ENCODE data around the gene ASB5. TPM values are rescaled to one million over a fixed set of nuclear protein-coding genes. Genes with fewer than 3 reads are reported as not detected.

The ASB5 gene
- total RNA-seq, 1 donor from 2014 or later: not detected

DNA sequence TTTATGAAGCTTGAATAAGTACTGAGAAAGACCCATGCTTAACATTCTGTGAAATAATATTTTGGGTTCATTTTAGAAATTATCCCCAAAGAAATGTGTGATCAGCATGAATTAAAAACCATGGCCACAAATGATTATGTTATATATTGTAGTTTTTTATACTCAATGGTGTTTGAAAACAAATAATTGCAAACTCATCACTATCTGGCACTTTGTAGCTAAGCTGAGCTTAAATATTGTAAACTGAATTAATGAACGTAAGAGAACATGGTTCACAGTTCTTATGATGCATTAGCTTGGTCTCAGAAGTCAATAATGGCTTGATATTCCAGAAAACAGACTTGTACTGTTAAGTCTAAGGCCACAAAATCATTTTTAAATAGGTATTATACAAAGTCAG, 24.6 kb upstream of the ASB5 start:
- no peak for DNase-seq (ENCODE audit: low read depth)
- TF ChIP-seq, protein P1, sequence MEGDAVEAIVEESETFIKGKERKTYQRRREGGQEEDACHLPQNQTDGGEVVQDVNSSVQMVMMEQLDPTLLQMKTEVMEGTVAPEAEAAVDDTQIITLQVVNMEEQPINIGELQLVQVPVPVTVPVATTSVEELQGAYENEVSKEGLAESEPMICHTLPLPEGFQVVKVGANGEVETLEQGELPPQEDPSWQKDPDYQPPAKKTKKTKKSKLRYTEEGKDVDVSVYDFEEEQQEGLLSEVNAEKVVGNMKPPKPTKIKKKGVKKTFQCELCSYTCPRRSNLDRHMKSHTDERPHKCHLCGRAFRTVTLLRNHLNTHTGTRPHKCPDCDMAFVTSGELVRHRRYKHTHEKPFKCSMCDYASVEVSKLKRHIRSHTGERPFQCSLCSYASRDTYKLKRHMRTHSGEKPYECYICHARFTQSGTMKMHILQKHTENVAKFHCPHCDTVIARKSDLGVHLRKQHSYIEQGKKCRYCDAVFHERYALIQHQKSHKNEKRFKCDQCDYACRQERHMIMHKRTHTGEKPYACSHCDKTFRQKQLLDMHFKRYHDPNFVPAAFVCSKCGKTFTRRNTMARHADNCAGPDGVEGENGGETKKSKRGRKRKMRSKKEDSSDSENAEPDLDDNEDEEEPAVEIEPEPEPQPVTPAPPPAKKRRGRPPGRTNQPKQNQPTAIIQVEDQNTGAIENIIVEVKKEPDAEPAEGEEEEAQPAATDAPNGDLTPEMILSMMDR (conservative IDR thresholded peaks at IDR 0.05; ENCODE audit: low read depth, low read length): no peak
- H3K4me3 ChIP-seq (ENCODE audit: low read depth, low read length): no peak overlapping the region

DNA sequence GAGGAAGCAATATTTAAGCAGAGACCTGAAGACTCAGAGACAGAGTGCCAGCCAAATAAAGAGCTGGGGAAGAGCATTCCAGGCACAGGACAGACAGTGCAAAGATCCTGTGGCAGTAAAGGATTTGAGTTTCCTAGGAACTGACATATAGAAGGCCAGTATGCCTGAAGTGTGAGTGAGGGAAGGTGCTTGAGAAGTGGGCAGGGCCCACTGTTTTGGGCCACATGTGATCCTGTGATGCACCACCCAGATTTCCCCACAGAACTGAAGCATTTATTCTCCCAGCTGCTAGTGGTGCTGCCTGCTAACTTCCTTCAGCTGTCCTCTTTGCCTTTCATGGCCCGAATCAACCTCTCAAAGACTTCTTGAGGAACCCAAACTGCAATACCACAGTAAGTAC, 23.9 kb upstream of the ASB5 start:
- TF ChIP-seq, protein P1 (conservative IDR thresholded peaks at IDR 0.05; ENCODE audit: low read depth, low read length): no peak
- DNase-seq (ENCODE audit: low read depth): no peak
- no peak overlapping the region for H3K4me3 ChIP-seq (ENCODE audit: low read depth, low read length)

DNA sequence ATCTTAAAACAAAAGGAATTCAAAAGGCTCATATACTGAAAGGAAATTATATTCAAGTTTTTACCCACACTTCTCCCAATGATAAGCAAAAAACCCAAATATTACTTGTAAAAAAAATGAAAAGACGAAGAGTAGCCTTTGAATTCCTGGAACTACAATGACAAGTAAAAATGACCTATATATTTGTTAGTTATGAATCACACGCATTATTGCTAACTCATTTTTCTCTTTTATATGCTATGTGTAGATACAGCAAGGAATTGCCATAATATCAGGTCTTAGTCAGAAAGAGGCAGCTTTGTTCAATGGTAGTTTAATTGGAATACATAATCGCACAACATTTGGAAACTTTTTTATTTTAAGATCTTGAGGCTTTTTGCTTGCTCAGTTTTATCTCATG, 22.7 kb upstream of the ASB5 start:
- TF ChIP-seq, protein P1 (conservative IDR thresholded peaks at IDR 0.05; ENCODE audit: low read depth, low read length): no peak

DNA sequence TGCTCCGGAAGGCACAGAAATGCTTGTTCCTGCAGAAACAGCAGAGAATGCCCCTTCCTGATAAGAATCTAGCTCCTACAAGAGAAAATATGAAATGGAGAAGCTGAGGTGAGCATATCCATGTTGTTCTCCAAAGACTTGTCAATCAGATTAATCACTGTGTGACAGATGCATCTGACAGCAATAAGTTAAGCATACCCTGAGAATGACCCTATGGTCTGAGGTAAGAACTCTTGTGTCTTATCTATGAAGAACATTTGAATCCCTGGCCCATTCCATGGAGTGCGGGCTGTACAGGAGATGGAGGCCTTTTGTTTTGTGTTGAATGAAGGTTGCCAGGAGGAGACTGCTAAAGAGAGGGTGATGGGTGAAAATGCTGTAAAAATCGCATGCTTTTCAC, 21.5 kb upstream of the ASB5 start:
- H3K4me3 ChIP-seq (ENCODE audit: low read depth, low read length): no peak overlapping the region
- no peak for DNase-seq (ENCODE audit: low read depth)
- TF ChIP-seq, protein P1 (conservative IDR thresholded peaks at IDR 0.05; ENCODE audit: low read depth, low read length): no peak

More for the DNA sequence above, 22.7 kb upstream of the ASB5 start:
- DNase-seq (ENCODE audit: low read depth): no peak
- no peak overlapping the region for H3K4me3 ChIP-seq (ENCODE audit: low read depth, low read length)

DNA sequence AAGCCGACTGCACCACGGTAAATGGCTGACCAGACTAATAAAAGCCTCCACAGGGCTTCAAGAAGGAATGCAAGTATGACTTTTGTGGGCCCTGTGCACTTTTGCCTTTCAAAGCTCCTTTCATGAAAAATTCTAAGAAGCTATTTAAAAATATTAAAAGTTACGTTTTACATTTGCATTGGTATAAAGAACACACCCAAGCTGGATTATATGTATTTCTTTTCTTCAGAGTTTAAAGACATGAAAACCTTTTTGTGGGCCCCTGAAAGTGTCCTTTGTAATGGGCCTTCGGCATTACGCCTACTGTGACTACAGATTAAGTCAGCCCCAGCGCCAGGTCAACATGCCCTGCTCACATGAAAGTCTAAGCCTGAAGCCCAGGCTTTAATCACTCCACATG, 20.5 kb upstream of the ASB5 start:
- TF ChIP-seq, protein P1 (conservative IDR thresholded peaks at IDR 0.05; ENCODE audit: low read depth, low read length): no peak
- no peak overlapping the region for H3K4me3 ChIP-seq (ENCODE audit: low read depth, low read length)

DNA sequence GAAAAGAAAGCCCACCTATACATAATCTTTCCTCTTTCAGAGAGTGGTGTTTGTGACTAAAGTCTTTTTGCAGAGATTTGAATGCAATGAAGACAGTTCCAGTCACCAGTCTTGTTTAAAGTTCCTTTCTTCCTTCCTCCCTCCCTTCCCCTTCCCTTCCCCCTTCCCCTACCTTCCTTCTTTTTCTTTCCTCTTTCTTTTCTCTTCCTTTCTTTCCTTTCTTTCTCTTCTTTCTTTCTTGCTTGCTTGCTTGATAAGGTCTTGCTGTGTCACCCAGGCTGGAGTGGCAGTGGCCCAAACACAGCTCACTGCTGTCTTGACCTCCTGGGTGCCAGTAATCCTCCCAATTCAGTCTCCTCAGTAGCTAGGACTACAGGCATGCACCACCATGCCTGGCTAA, 19.0 kb upstream of the ASB5 start:
- DNase-seq (ENCODE audit: low read depth): no peak
- H3K4me3 ChIP-seq (ENCODE audit: low read depth, low read length): no peak overlapping the region
- TF ChIP-seq, protein P1 (conservative IDR thresholded peaks at IDR 0.05; ENCODE audit: low read depth, low read length): no peak

More for the DNA sequence above, 20.5 kb upstream of the ASB5 start:
- no peak for DNase-seq (ENCODE audit: low read depth)

DNA sequence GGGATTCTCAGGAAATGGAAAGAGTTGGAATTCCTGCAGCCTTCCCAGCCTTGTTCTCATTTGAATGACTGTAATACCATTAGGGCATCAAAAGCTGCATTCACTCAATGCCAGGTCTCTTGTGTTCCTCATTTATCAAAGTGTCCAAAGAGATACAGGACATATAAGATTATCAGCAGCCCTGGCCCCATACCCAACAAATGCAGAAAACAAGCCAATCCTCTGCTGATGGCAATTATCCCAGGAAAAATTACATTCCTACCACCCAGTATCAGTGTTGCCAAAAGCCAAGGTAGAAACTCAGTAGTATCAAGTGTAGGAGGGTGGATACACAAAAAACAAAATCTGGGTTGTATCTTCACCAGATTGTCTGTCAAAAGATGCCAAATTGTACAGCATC, 18.5 kb upstream of the ASB5 start:
- no peak overlapping the region for H3K4me3 ChIP-seq (ENCODE audit: low read depth, low read length)
- DNase-seq (ENCODE audit: low read depth): no peak
- TF ChIP-seq, protein P1 (conservative IDR thresholded peaks at IDR 0.05; ENCODE audit: low read depth, low read length): no peak

Data from epithelial cell of proximal tubule (primary cell).